ENCODE measurements around the gene RPS10.
"Not testable (repeated sequence)": the region's sequence is repeated elsewhere in the genome, so short reads cannot be mapped to it uniquely, and the experiment has no call there.

Gene RPS10

GRCh38 chr6:34391786-34392496 is 33.9 kb downstream of the RPS10 start:
- peak; percentile 77 for DNase-seq

- no peak for DNase-seq
Observed at GRCh38 chr6:34391473-34391785, 34.4 kb downstream of the RPS10 start.

- peak; percentile 68 for DNase-seq
Observed at GRCh38 chr6:34390531-34391472, 35.1 kb downstream of the RPS10 start.

- no peak for DNase-seq
Observed at GRCh38 chr6:34389034-34389433, 36.8 kb downstream of the RPS10 start.

GRCh38 chr6:34388421-34388820 is 37.4 kb downstream of the RPS10 start:
- DNase-seq, result no peak

GRCh38 chr6:34386316-34387137 is 39.3 kb downstream of the RPS10 start:
- no peak for DNase-seq

- DNase-seq, result no peak
Observed at GRCh38 chr6:34385793-34386195, 40.1 kb downstream of the RPS10 start.

GRCh38 chr6:34384321-34385153 is 41.3 kb downstream of the RPS10 start:
- no peak for DNase-seq

GRCh38 chr6:34383656-34384320 is 42.1 kb downstream of the RPS10 start:
- no peak for DNase-seq

GRCh38 chr6:34383161-34383631 is 42.7 kb downstream of the RPS10 start:
- no peak for DNase-seq

GRCh38 chr6:34381081-34381480 is 44.8 kb downstream of the RPS10 start:
- DNase-seq, result no peak

GRCh38 chr6:34378470-34378869 is 47.4 kb downstream of the RPS10 start:
- peak; percentile 31 for DNase-seq

GRCh38 chr6:34377984-34378383 is 47.9 kb downstream of the RPS10 start:
- DNase-seq, result no peak

GRCh38 chr6:34377571-34377970 is 48.3 kb downstream of the RPS10 start:
- not testable (repeated sequence) for DNase-seq

- DNase-seq, result no peak
Observed at GRCh38 chr6:34375833-34376232, 50.0 kb downstream of the RPS10 start.

GRCh38 chr6:34374508-34374907 is 51.4 kb downstream of the RPS10 start:
- peak; percentile 69 for DNase-seq

- DNase-seq, result peak; percentile 86
Observed at GRCh38 chr6:34374069-34374468, 51.8 kb downstream of the RPS10 start.

GRCh38 chr6:34373511-34373910 is 52.4 kb downstream of the RPS10 start:
- DNase-seq, result no peak

GRCh38 chr6:34371865-34372264 is 54.0 kb downstream of the RPS10 start:
- DNase-seq, result not testable (repeated sequence)

GRCh38 chr6:34370361-34370760 is 55.5 kb downstream of the RPS10 start:
- DNase-seq, result no peak

GRCh38 chr6:34369385-34369784 is 56.5 kb downstream of the RPS10 start:
- DNase-seq, result no peak
